AG09319 (cell line): Measurements from ENCODE around the gene TFAP2E.

Experiments
- DNase-seq: peaks from one replicate; pipeline ENCODE4 v3.0.0-alpha.2; 2010; ENCODE audit warnings: low read depth; ENCODE audit errors: extremely low read depth
- TF ChIP-seq, protein P1 (sequence below): IDR thresholded peaks from 2 replicates; pipeline ENCODE4 v1.5.1; 2011; ENCODE audit warnings: low read depth, mild to moderate bottlenecking, inconsistent platforms, low read length, moderate library complexity

Gene TFAP2E

DNA sequence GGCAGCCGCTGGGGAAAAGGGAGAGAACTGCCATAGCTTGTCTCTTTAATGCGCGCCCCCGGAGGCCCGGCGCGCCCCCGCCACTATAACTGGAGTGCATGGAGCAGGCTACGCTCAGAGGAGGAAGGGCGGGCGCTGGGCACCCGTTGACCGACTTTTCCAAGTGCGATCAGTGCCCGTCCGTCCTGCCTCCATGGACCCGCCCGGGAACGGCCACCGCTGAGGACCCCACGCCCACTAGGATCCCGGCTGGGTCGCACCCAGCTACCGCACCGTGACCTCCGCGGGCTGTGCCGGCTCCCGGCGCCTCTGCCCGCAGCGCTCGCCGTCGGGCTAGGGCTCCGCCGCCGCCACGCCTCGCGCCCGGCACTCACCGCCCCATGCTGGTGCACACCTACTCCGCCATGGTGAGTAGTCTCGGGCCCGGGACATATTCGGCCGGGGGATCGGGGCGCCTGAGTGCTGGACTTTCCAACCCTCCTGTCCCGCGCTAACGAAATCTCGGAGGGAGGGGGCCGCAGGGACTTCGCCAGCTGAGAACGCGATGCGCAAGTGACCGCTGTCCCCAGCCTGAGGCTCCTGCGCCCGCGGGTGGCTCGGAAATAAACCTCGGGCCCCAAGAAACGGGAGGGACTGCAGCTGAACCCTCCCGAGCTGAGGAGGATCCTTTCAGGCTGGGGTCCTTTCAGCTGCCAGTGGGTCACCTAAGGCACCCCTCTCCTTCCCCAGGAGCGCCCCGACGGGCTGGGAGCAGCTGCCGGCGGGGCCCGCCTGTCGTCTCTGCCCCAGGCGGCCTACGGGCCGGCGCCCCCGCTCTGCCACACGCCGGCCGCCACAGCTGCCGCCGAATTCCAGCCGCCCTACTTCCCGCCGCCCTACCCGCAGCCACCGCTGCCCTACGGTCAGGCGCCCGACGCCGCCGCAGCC, at the start of gene TFAP2E:
Gene TFAP2E (plus strand): TSS at position 117 of the 927 bp plus-strand sequence. CDS start 264 bp downstream, at position 381.
- TF ChIP-seq, protein P1, sequence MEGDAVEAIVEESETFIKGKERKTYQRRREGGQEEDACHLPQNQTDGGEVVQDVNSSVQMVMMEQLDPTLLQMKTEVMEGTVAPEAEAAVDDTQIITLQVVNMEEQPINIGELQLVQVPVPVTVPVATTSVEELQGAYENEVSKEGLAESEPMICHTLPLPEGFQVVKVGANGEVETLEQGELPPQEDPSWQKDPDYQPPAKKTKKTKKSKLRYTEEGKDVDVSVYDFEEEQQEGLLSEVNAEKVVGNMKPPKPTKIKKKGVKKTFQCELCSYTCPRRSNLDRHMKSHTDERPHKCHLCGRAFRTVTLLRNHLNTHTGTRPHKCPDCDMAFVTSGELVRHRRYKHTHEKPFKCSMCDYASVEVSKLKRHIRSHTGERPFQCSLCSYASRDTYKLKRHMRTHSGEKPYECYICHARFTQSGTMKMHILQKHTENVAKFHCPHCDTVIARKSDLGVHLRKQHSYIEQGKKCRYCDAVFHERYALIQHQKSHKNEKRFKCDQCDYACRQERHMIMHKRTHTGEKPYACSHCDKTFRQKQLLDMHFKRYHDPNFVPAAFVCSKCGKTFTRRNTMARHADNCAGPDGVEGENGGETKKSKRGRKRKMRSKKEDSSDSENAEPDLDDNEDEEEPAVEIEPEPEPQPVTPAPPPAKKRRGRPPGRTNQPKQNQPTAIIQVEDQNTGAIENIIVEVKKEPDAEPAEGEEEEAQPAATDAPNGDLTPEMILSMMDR = no peak
- no peak for DNase-seq

DNA sequence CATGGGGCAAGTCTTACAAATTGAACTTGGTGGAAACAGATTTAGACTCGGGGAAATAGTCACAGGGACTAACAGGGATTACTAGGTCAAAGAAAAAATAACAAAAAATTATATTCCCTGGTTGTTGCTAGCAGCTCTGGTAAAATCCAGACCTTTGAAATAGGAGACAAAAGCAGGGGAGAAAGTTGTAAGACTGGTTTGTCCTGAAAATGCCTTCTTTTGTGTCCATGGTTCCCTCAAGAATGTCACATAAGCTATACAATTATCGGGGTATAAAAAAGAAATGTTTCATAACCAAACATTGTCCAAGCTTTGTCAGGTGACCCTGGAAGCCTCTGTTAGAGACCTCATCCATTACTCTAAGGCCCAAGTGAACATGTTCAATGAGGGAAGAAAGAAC, 49.0 kb upstream of the TFAP2E start:
- TF ChIP-seq, protein P1 = no peak
- DNase-seq = no peak

DNA sequence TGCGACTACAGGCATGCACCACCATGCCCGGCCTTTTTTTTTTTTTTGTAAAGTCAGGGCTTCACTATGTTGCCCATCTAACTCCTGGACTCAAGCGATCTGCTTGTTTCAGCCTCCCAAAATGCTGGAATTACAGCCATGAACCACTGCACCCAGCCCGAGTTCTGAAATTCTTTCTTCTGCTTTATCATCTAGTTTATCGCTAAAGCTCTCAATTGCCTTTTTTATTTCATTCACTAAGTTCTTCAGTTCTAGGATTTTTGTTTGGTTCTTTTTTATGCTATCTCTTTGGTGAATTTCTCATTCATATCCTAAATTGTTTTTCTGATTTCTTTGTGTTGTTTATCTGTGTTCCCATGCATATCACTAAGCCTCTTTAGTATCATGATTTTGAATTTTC, 42.9 kb upstream of the TFAP2E start:
- TF ChIP-seq, protein P1 = no peak
- DNase-seq = no peak

DNA sequence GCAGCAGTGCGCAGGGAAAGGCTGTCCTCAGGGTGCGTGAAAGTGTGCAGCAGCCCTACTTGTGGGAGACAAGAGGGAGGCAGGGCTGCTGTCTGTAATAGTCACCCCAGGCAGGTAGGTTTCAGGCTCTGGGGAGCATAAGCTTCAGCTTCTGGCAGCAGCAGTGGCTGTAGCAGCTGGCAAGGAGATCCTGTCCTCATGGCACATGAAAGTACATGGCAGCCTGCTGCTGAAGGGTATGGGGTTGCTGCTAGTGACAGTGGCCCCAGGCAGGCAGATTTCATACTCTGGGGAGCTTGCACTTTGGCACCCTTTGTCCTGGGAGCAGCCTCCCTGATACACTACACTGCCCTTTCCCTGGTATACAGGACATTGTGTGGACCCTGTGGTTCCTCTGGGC, 42.2 kb upstream of the TFAP2E start:
- DNase-seq = no peak
- TF ChIP-seq, protein P1 = no peak

DNA sequence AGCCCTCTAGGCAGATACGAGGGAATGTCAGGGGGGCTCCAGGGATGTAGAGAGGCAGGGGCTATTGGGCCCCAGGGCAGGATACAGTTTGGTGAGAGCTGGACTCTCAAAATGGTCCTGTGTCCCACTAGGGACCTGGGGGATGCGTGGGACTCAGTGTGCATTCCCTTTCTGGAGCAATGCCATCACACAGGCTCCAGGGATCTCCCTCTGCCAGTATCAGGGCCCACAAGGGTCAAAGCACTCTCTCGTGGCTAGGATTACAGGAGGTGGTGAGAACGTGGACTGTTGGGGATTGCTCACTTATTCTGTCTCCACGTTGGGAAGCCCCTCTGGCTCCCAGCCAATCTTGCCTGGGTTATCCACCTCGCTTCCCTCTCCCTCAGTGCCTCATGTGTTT, 41.7 kb upstream of the TFAP2E start:
- no peak for DNase-seq
- TF ChIP-seq, protein P1 = no peak

DNA sequence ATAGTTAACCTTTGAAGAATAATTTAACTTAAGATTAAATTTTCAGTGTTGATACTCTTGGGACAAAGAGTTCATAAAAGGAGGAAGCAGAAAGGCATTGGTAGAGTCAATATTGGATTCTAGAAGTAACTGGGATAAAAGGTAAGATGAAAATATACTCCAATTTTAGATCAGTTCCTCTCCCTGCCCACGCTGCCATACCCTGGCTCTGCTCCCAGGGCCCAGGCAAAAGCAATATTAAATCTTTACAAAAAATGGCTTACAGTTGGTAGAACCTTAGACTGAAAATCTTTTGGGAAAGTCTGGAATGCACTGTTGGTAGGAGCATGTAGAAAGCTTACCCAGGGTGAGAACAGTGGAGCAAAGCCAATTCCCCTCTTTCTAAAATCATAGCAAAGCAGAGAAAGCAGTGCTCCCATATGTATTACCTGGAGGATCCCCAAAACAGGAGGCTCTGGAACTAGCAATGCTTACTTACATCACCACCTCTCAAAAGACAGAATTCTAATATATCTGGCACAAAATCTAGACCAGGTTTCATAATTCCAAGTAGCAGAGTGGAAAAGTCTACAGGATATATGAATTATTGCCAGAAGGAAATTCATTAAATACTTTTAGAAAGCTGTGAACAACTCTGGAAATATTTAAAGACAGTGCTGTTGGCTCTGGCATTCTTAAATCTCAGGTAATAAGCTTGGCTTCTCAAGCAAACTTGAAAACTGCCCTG, 40.5 kb upstream of the TFAP2E start:
- no peak for DNase-seq
- TF ChIP-seq, protein P1 = no peak

DNA sequence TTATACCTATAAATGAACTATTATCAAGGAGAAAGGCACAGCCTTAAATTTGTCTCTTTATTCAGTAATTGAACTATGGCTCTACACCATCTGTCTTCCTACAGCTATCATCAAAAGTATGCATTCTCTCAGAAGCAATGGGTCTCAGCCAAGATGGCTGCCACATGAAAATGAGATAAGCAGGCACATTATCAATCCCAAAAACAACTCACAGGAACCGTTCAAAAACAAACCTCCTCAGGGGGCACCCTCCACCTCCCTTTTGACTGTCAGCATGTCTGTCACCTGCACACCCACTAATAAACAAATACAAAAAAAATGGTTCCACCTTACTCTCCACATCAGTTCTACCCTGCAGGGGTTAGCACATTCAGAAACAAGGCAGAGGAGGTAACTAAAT, 39.5 kb upstream of the TFAP2E start:
- TF ChIP-seq, protein P1 = no peak

More for the DNA sequence above, 39.5 kb upstream of the TFAP2E start:
- no peak for DNase-seq
